HepG2 (cell line): ENCODE data around the gene DNAJA3. TPM values are rescaled to one million over a fixed set of nuclear protein-coding genes. Genes with fewer than 3 reads are reported as not detected.

ENCODE experiments used
- ARID5B ChIP-seq: IDR thresholded peaks from 2 replicates; pipeline ENCODE4 v1.4.0; 2020; ENCODE audit warnings: mild to moderate bottlenecking, missing genetic modification reagents
- EP300 ChIP-seq, 3 experiments: sonication (generic) in 1 of 3; formaldehyde crosslinking in 1 of 3; IDR thresholded peaks; 2 replicates each; pipeline versions ENCODE4 v1.5.1 to v1.6.1; 2011 to 2020; ENCODE audit warnings: low read depth in 2 of 3, low read length in 2 of 3, borderline replicate concordance in 1 of 3, improper control_type of control experiment in 1 of 3, mild to moderate bottlenecking in 1 of 3, missing genetic modification reagents in 1 of 3, moderate library complexity in 1 of 3
- KLF12 ChIP-seq: sonication (generic); formaldehyde crosslinking; IDR thresholded peaks from 2 replicates; pipeline ENCODE4 v1.4.0; 2020; ENCODE audit warnings: missing genetic modification reagents, borderline replicate concordance
- LCORL ChIP-seq, 2 experiments: fragments of 450-650 bp in 1 of 2; sonication (generic) in 1 of 2; formaldehyde crosslinking in 1 of 2; IDR thresholded peaks; 2 replicates each; pipeline versions ENCODE4 v1.5.0 to v1.6.1; 2017 to 2020; ENCODE audit warnings: antibody characterized with exemption in 1 of 2, missing genetic modification reagents in 1 of 2
- MAFG ChIP-seq: sonication (generic); formaldehyde crosslinking; IDR thresholded peaks from 2 replicates; pipeline ENCODE4 v1.5.1; 2020; ENCODE audit warnings: mild to moderate bottlenecking, missing genetic modification reagents
- PBX3 ChIP-seq: sonication (generic); formaldehyde crosslinking; IDR thresholded peaks from 2 replicates; pipeline ENCODE4 v1.8.1; 2023; ENCODE audit warnings: missing genetic modification reagents, inconsistent platforms, borderline replicate concordance
- PHF5A ChIP-seq: IDR thresholded peaks from one replicate; pipeline ENCODE4 v1.6.1; 2018; ENCODE audit warnings: low read depth, missing genetic modification reagents; ENCODE audit not compliant: unreplicated experiment
- PRMT3 ChIP-seq: sonication (generic); formaldehyde crosslinking; IDR thresholded peaks from 2 replicates; pipeline ENCODE4 v1.8.1; 2022; ENCODE audit warnings: low read depth, mild to moderate bottlenecking, moderate library complexity, missing genetic modification reagents, borderline replicate concordance
- REPIN1 ChIP-seq: sonication (generic); formaldehyde crosslinking; IDR thresholded peaks from 2 replicates; pipeline ENCODE4 v1.8.0; 2022; ENCODE audit warnings: missing genetic modification reagents, low read depth, mild to moderate bottlenecking, borderline replicate concordance
- SKI ChIP-seq: fragments of 450-650 bp; IDR thresholded peaks from one replicate; pipeline ENCODE4 v1.6.1; 2018; ENCODE audit warnings: mild to moderate bottlenecking; ENCODE audit not compliant: partially characterized antibody
- TBL1XR1 ChIP-seq: fragments of 150-350 bp; IDR thresholded peaks from 2 replicates; pipeline ENCODE4 v1.6.1; 2014; ENCODE audit warnings: borderline replicate concordance, low read length; ENCODE audit not compliant: partially characterized antibody
- TRIM24 ChIP-seq: sonication (generic); formaldehyde crosslinking; IDR thresholded peaks from 2 replicates; pipeline ENCODE4 v1.8.0; 2022; ENCODE audit warnings: mild to moderate bottlenecking, missing genetic modification reagents
- ZBTB46 ChIP-seq: sonication (generic); formaldehyde crosslinking; IDR thresholded peaks from 2 replicates; pipeline ENCODE4 v1.4.0; 2020; ENCODE audit warnings: mild to moderate bottlenecking, missing genetic modification reagents, borderline replicate concordance
- ZNF138 ChIP-seq: sonication (generic); formaldehyde crosslinking; IDR thresholded peaks from 2 replicates; pipeline ENCODE4 v1.5.0; 2020; ENCODE audit warnings: mild to moderate bottlenecking, low read depth, missing genetic modification reagents
- ZNF143 ChIP-seq: sonication (generic); formaldehyde crosslinking; IDR thresholded peaks from 2 replicates; pipeline ENCODE4 v1.4.0; 2020; ENCODE audit warnings: missing genetic modification reagents
- ZNF709 ChIP-seq: sonication (generic); formaldehyde crosslinking; IDR thresholded peaks from 2 replicates; pipeline ENCODE4 v1.5.0; 2020; ENCODE audit warnings: mild to moderate bottlenecking, missing genetic modification reagents
- ZNF788 ChIP-seq: sonication (generic); formaldehyde crosslinking; IDR thresholded peaks from 2 replicates; pipeline ENCODE4 v1.5.0; 2020; ENCODE audit warnings: mild to moderate bottlenecking, missing genetic modification reagents, borderline replicate concordance
- polyA plus RNA-seq, 8 experiments: library from polyadenylated mRNA; depleted of rRNA in 3 of 8; stranded (reverse) in 7 of 8; unstranded in 1 of 8; fragments of >200 nt; fragmentation: Illumina TruSeq in 4 of 8; extraction: Trizol in 4 of 8; gene quantifications; 2 replicates each; pipeline versions ENCODE4 v1.2.1 to v1.2.3, GENCODE V29; 2011 to 2016; ENCODE audit warnings: low read depth in 4 of 8, missing spikeins in 1 of 8, mixed read lengths in 1 of 8; ENCODE audit not compliant: insufficient read depth in 1 of 8
- total RNA-seq, 5 experiments: library from RNA; depleted of rRNA; stranded (reverse); fragments of >200 nt; fragmentation: Illumina TruSeq; extraction: Trizol; gene quantifications; 2 replicates each; pipeline ENCODE4 v1.2.3, GENCODE V29; 2016; ENCODE audit warnings: low read depth in 1 of 5

DNAJA3 gene
- total and polyA plus RNA-seq, 2 of the 13 experiments (the other 11 are each of a cell fraction or from before 2014, with no cell fraction given): 77.0 to 83.3 TPM

- TF ChIP-seq ARID5B (CRISPR knock-in tag): peak; percentile 79
- no peak for TF ChIP-seq REPIN1 (CRISPR knock-in tag)
- TF ChIP-seq PHF5A (CRISPR knock-in tag): peak; percentile 52
- no peak for TF ChIP-seq MAFG
- TF ChIP-seq LCORL (IDR thresholded peaks at IDR 0.05): no peak
- peak; percentile 77; the same call in 1 of the 2 replicates for TF ChIP-seq LCORL (CRISPR knock-in tag; IDR thresholded peaks at IDR 0.05)
- no peak; the same call in 1 of the 2 replicates for TF ChIP-seq TRIM24
- peak; percentile 65 to 80; a peak in 3 of 4 replicates for TF ChIP-seq EP300 (IDR thresholded peaks at IDR 0.05; ENCODE audit: low read depth in 2 of 2, low read length in 2 of 2)
- peak; percentile 71; the same call in 1 of the 2 replicates for TF ChIP-seq EP300 (CRISPR knock-in tag; IDR thresholded peaks at IDR 0.05; ENCODE audit: borderline replicate concordance)
- 0 out of 2 replicates have a peak, but pooled peaks have one; percentile 92 for TF ChIP-seq ZBTB46 (CRISPR knock-in tag)
- TF ChIP-seq SKI: peak; percentile 79
- peak; percentile 82; the same call in 1 of the 2 replicates for TF ChIP-seq ZNF788 (CRISPR knock-in tag)
- TF ChIP-seq ZNF138 (CRISPR knock-in tag): peak; percentile 22; the same call in 1 of the 2 replicates
- no peak for TF ChIP-seq PBX3 (CRISPR knock-in tag)
- TF ChIP-seq PRMT3 (CRISPR knock-in tag): no peak; the same call in 1 of the 2 replicates
- no peak for TF ChIP-seq ZNF143
- TF ChIP-seq TBL1XR1: peak; percentile 79
- peak; percentile 67; the same call in 1 of the 2 replicates for TF ChIP-seq ZNF709 (CRISPR knock-in tag)
- TF ChIP-seq KLF12 (CRISPR knock-in tag): no peak; the same call in 1 of the 2 replicates
These were observed 35.8 kb downstream of the DNAJA3 start (continued) for GRCh38 chr16:4461250-4462085.
